Karpas-422 (cell line): ENCODE measurements around the gene TTLL6. TPM values are rescaled to one million over a fixed set of nuclear protein-coding genes. Genes with fewer than 3 reads are reported as not detected.
"Not testable (repeated sequence)": the region's sequence is repeated elsewhere in the genome, so short reads cannot be mapped to it uniquely, and the experiment has no call there.

ENCODE experiments used
- DNase-seq: peaks from one replicate; pipeline ENCODE4 v3.0.0-alpha.2; 2015
- H2AFZ ChIP-seq: fragments of 200-600 bp; sonication (generic); 2 replicates; pipeline ENCODE4 v1.6.1; 2014; ENCODE audit warnings: antibody characterized with exemption, low read length, mixed read lengths
- H3K27ac ChIP-seq: fragments of 200-600 bp; sonication (generic); 2 replicates; pipeline ENCODE4 v1.5.1; 2014; ENCODE audit warnings: mild to moderate bottlenecking, low read length, moderate library complexity
- H3K27me3 ChIP-seq: fragments of 200-600 bp; sonication (generic); 2 replicates; pipeline ENCODE4 v1.6.1; 2014; ENCODE audit warnings: low read length, mixed read lengths
- H3K36me3 ChIP-seq: fragments of 200-600 bp; sonication (generic); 2 replicates; pipeline ENCODE4 v1.6.1; 2014; ENCODE audit warnings: low read length, mixed read lengths; ENCODE audit not compliant: insufficient read depth
- H3K4me1 ChIP-seq: fragments of 200-600 bp; sonication (generic); 2 replicates; pipeline ENCODE4 v1.6.1; 2014; ENCODE audit warnings: mild to moderate bottlenecking, low read length, mixed read lengths
- H3K4me2 ChIP-seq: fragments of 200-600 bp; sonication (generic); 2 replicates; pipeline ENCODE4 v1.6.1; 2014; ENCODE audit warnings: low read length, low read depth, mild to moderate bottlenecking; ENCODE audit not compliant: poor library complexity, severe bottlenecking
- H3K4me3 ChIP-seq: fragments of 200-600 bp; sonication (generic); 2 replicates; pipeline ENCODE4 v1.5.1; 2014; ENCODE audit warnings: mild to moderate bottlenecking, antibody characterized with exemption, low read length, mixed read lengths
- H3K79me2 ChIP-seq: fragments of 200-600 bp; sonication (generic); 2 replicates; pipeline ENCODE4 v1.6.1; 2014; ENCODE audit warnings: mild to moderate bottlenecking, low read length, mixed read lengths
- H3K9ac ChIP-seq: fragments of 200-600 bp; sonication (generic); 2 replicates; pipeline ENCODE4 v1.6.0; 2014; ENCODE audit warnings: low read length
- H3K9me2 ChIP-seq: fragments of 200-600 bp; sonication (generic), shearing (Covaris generic); replicated peaks from 2 replicates; pipeline ENCODE4 v1.6.0; 2014; ENCODE audit warnings: mild to moderate bottlenecking, low read length, moderate library complexity; ENCODE audit not compliant: insufficient read depth
- H3K9me3 ChIP-seq: fragments of 300-700, 200-600 bp; sonication (generic); 2 replicates; pipeline ENCODE4 v1.6.1; 2014; ENCODE audit warnings: low read length, mixed read lengths
- H4K20me1 ChIP-seq: fragments of 200-600 bp; sonication (generic); 2 replicates; pipeline ENCODE4 v1.6.1; 2014; ENCODE audit warnings: mild to moderate bottlenecking, antibody characterized with exemption, low read length, low read depth; ENCODE audit not compliant: insufficient read depth
- total RNA-seq: library from RNA; depleted of rRNA; stranded (reverse); fragments of >200 nt; shearing (Covaris generic); gene quantifications from 2 replicates; pipeline ENCODE4 v1.2.3, GENCODE V29; 2014; ENCODE audit warnings: low replicate concordance

The TTLL6 gene
- total RNA-seq, 1 experiment from 2014 or later, result not detected

DNA sequence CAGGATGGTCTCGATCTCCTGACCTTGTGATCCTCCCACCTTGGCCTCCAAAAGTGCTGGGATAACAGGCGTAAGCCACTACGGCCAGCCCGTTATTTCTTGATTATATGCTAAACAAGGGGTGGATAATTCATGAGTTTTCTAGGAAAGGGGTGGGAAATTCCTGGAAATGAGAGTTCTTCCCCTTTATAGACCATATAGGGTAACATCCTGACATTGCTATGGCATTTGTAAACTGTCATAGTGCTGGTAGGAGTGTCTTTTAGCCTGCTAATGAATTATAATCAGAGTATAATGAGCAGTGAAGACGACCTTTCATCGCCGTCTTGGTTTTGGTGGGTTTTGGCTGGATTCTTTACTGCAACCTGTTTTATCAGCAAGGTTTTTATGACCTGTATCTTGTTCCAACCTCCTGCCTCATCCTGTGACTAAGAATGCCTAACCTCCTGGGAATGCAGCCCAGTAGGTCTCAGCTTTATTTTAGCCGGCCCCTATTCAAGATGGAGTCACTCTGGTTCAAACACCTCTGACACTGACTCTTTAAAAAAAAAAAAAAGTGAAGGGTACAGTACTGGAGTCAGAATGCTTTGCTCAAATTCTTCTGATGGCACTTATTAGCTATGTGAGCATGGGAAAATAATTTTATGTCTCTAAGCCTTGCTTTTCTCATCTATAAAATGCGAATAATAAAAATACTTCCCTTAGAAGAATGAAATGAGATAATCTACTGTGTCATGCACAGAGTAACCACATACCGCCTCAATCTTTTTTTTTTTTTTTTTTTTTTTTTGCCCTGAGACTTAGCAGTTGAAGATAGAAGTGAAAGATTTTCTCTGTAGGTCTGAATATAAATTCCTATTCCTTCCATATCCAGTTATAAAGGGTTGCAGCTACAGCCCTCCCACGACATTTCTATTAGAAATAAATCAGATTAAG lies 8.7 kb upstream of the TTLL6 start:
- Histone ChIP-seq H4K20me1 (no peaks in the 10 kb centered on the region), H3K4me3 (no peak overlapping the region), H3K4me1 (no peaks in the 10 kb centered on the region), H3K36me3 (no peaks in the 10 kb centered on the region), H2AFZ (no peak overlapping the region), H3K9ac (no peak overlapping the region), H3K9me3 (no peaks in the 10 kb centered on the region), H3K79me2 (no peaks in the 10 kb centered on the region), H3K4me2 (no peak overlapping the region), H3K9me2 (no peaks in the 10 kb centered on the region), H3K27ac (no peak overlapping the region), H3K27me3 (no peaks in the 10 kb centered on the region)
- DNase-seq, result peak; percentile 36

DNA sequence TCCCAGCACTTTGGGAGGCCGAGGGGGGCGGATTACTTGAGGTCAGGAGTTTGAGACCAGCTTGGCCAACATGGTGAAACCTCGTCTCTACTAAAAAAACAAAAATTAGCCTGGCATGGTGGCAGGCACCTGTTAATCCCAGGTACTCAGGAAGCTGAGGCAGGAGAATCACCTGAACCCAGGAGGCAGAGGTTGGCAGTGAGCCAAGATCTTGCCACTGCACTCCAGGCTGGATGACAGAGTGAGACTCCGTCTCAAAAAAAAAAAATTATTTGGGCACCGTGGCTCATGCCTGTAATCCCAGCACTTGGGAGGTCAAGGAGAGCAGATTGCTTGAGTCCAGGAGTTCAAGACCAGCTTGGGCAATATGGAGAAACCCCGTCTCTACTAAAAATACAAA lies 3.9 kb upstream of the TTLL6 start:
- H3K9me3 ChIP-seq, H3K27me3 ChIP-seq, H2AFZ ChIP-seq, H3K4me1 ChIP-seq, H3K36me3 ChIP-seq, H3K27ac ChIP-seq, DNase-seq, H3K9ac ChIP-seq, H3K4me2 ChIP-seq, H3K9me2 ChIP-seq, H3K79me2 ChIP-seq, H4K20me1 ChIP-seq, H3K4me3 ChIP-seq: not testable (repeated sequence)

DNA sequence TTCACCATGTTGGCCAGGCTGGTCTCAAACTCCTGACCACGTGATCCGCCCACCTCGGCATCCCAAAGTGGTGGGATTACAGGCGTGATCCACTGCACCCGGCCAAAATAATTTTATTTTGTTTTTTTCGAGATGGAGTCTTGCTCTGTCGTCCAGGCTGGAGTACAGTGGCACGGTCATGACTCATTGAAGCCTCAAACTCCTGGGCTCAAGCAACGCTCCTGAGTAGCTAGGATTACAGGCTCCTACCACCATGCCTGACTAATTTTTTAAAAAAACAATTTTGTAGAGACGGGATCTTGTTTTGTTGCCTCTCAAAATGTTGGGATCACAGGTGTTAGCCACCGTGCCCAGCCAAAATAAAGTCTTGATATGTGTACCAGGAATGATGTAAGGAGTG lies 2.4 kb upstream of the TTLL6 start:
- Histone ChIP-seq H3K9me3 (no peaks in the 10 kb centered on the region), H3K27me3 (no peaks in the 10 kb centered on the region), H3K4me1 (no peaks in the 10 kb centered on the region), H3K79me2 (no peaks in the 10 kb centered on the region), H3K9ac (no peak overlapping the region), H2AFZ (no peak overlapping the region), H3K36me3 (no peaks in the 10 kb centered on the region), H3K27ac (no peak overlapping the region), H3K9me2 (no peaks in the 10 kb centered on the region), H4K20me1 (no peaks in the 10 kb centered on the region), H3K4me2 (no peak overlapping the region), H3K4me3 (no peak overlapping the region)
- peak; percentile 17 for DNase-seq

DNA sequence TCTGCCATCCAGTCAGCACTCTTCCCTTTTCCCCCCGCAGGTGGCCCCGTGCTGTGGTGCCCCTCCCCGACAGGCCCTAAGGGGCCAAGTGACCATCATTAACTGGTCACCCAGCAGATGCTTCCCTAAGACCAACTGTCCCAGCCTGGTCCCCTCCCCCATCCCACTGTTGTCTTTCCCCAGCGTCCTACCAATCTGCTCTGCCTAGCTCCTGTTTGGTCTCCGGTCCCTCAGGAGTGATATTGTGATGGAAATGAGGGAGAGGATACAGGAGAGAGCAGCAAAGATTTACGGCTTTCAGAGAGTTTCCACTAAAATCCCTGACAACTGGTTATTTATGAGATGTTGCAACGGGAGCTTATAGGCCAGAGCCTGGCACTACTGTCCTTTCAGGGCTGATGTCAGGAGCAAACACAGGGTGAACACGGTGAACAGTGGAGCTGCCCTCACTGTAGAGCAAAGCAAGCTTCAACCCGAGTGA lies 1.4 kb upstream of the TTLL6 start:
- Histone ChIP-seq H3K4me3 (no peak overlapping the region), H3K4me2 (no peak overlapping the region), H4K20me1 (no peaks in the 10 kb centered on the region), H3K9me2 (no peaks in the 10 kb centered on the region), H3K9ac (no peak overlapping the region), H3K79me2 (no peaks in the 10 kb centered on the region), H3K27ac (no peak overlapping the region), H3K4me1 (no peaks in the 10 kb centered on the region), H2AFZ (no peak overlapping the region), H3K27me3 (no peaks in the 10 kb centered on the region), H3K36me3 (no peaks in the 10 kb centered on the region), H3K9me3 (no peaks in the 10 kb centered on the region)
- DNase-seq, result peak; percentile 26

DNA sequence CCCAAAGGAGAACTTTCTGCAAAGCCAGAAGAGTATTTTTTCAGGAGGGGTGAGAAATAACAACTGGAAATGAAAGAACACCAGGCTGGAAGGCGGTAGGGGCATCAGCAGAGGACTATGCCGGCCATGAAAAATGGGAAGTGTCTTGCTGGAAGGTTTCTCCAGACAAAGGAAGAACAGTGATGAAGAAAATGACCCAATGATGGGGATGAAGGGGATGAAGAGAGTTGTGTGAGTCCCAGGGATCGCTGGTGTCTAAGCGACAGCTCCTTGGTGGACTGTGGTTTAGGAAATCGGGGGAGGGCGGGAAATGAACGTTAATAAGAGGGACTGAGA lies 623 bp downstream of the TTLL6 start:
- DNase-seq, result no peak
- H2AFZ ChIP-seq, result no peak overlapping the region
- no peaks in the 10 kb centered on the region for H3K79me2 ChIP-seq

DNA sequence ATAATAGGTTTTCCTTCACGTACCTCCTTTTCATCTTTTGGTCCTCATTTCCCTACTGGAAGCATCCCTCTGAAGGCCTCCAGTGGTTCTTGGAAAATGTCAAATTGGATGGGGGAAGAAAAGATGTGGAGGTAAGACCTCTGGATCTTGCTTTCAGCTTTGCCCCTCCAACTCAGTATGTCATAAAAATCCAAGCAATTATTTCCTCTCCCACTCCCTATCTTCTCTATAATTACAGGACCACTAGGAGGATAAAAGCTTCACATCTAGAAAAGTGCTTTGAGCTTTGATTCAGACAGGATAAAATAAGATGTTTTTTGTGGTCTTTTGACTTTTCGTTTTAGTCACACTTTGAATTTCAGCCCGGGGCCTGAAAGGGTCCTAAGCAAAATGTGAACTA lies 1.7 kb downstream of the TTLL6 start:
- Histone ChIP-seq H3K36me3 (no peaks in the 10 kb centered on the region), H3K9ac (no peak overlapping the region), H3K27ac (no peak overlapping the region), H4K20me1 (no peaks in the 10 kb centered on the region), H3K4me1 (no peaks in the 10 kb centered on the region), H3K9me3 (no peaks in the 10 kb centered on the region), H3K4me3 (no peak overlapping the region), H3K9me2 (no peaks in the 10 kb centered on the region), H2AFZ (no peak overlapping the region), H3K4me2 (no peak overlapping the region), H3K79me2 (no peaks in the 10 kb centered on the region), H3K27me3 (no peaks in the 10 kb centered on the region)
- DNase-seq, result no peak

More for the DNA sequence above, 623 bp downstream of the TTLL6 start:
- Histone ChIP-seq H3K27ac (no peak overlapping the region), H3K27me3 (no peaks in the 10 kb centered on the region), H3K36me3 (no peaks in the 10 kb centered on the region), H3K9me3 (no peaks in the 10 kb centered on the region), H3K4me1 (no peaks in the 10 kb centered on the region), H3K4me3 (no peak overlapping the region), H3K9ac (no peak overlapping the region), H3K4me2 (no peak overlapping the region), H3K9me2 (no peaks in the 10 kb centered on the region), H4K20me1 (no peaks in the 10 kb centered on the region)

DNA sequence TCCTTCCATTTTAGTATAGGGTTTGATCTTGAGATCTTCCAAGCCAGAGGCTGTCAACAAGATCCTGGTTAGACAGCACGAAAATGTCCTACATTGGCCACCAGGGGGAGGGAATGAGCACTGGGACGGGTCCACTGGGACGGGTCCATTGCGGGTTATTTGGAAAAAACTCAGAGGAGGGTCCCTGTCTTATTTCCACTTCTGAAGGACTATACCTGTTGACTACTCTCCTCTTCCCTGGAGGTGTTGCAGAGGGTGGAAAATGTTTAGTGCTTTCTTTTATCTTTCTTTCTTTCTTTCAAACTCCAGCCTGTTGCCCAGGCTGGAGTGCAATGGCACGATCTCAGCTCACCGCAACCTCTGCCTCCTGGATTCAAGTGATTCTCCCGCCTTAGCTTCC lies 2.5 kb downstream of the TTLL6 start:
- no peaks in the 10 kb centered on the region for H3K36me3 ChIP-seq
- no peaks in the 10 kb centered on the region for H3K9me2 ChIP-seq
- no peak overlapping the region for H3K4me2 ChIP-seq
- H3K27me3 ChIP-seq, result no peaks in the 10 kb centered on the region
- peak; percentile 77 for DNase-seq
- no peaks in the 10 kb centered on the region for H3K9me3 ChIP-seq
- no peak overlapping the region for H3K9ac ChIP-seq
- H4K20me1 ChIP-seq, result no peaks in the 10 kb centered on the region
- H3K4me3 ChIP-seq, result no peak overlapping the region
- no peak overlapping the region for H3K27ac ChIP-seq
- H2AFZ ChIP-seq, result no peak overlapping the region
- H3K79me2 ChIP-seq, result no peaks in the 10 kb centered on the region
- H3K4me1 ChIP-seq, result no peaks in the 10 kb centered on the region

DNA sequence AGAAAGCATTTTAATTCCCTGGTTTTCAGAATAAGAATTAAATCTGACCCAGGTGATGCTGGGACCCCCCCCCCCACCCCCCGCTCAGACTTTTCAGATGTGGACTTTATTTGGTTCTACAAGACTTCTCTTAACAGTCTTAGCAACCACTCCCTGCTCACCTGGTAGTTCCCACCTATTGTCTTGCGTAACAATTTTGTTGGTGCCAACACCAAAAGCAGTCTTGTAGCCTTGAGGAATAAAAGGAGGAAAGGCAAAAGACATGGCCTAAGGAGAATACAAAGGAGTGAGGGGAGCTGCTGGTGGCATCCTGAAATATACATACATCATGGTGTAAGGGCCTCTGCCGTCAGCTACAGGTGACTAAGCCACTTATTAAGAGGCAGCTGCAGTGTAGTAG lies 5.0 kb downstream of the TTLL6 start:
- Histone ChIP-seq H3K9ac (no peak overlapping the region), H3K36me3 (no peaks in the 10 kb centered on the region), H3K4me3 (no peak overlapping the region), H4K20me1 (no peaks in the 10 kb centered on the region), H3K9me2 (no peaks in the 10 kb centered on the region), H3K27ac (no peak overlapping the region), H3K27me3 (no peaks in the 10 kb centered on the region), H2AFZ (no peak overlapping the region), H3K9me3 (no peaks in the 10 kb centered on the region), H3K79me2 (no peaks in the 10 kb centered on the region), H3K4me2 (no peak overlapping the region), H3K4me1 (no peaks in the 10 kb centered on the region)
- DNase-seq, result no peak
